Testis (tissue), 5 donors: ENCODE measurements around the gene MEP1A. TPM values are rescaled to one million over a fixed set of nuclear protein-coding genes. Genes with fewer than 3 reads are reported as not detected.
"Not testable (repeated sequence)": the region's sequence is repeated elsewhere in the genome, so short reads cannot be mapped to it uniquely, and the experiment has no call there.

Experiments
- DNase-seq: peaks from one replicate; pipeline ENCODE4 v3.0.0-alpha.2; 2019
- H3K27ac ChIP-seq, 2 donors: fragments of 200-600 bp; sonication (generic); one replicate each; pipeline ENCODE4 v1.5.1; 2019
- H3K27me3 ChIP-seq: fragments of 200-600 bp; sonication (generic); one replicate; pipeline ENCODE4 v1.5.1; 2019
- H3K36me3 ChIP-seq: fragments of 200-600 bp; sonication (generic); one replicate; pipeline ENCODE4 v1.5.1; 2017; ENCODE audit warnings: low read depth; ENCODE audit errors: missing control alignments
- H3K4me1 ChIP-seq: fragments of 200-600 bp; sonication (generic); one replicate; pipeline ENCODE4 v1.5.1; 2019
- H3K4me3 ChIP-seq, 2 donors: fragments of 200-600 bp; sonication (generic); one replicate each; pipeline ENCODE4 v1.5.1; 2017 to 2019
- H3K9me3 ChIP-seq: fragments of 200-600 bp; sonication (generic); one replicate; pipeline ENCODE4 v1.5.1; 2017
- POLR2A ChIP-seq: fragments of 450-650 bp; IDR thresholded peaks from one replicate; pipeline ENCODE4 v1.6.1; 2017; ENCODE audit warnings: antibody characterized with exemption, mild to moderate bottlenecking, moderate library complexity
- WGBS, 2 donors: methylation state at CpG; one replicate each; pipeline ENCODE4 v1.1.5; 2018; 5-methylcytosine and 5-hydroxymethylcytosine counted together
- intact Hi-C: fragments of 100-400 bp; cut with DNase I; formaldehyde crosslinking; loops from one replicate; pipeline ENCODE4 v1.15.1; 2023; ENCODE audit warnings: low total_unique reads
- long read RNA-seq, 2 donors: transcript quantifications; one replicate each; lab custom pipeline, GENCODE V29; 2026
- polyA plus RNA-seq: library from polyadenylated mRNA; stranded (reverse); fragments of 350-450 nt; fragmentation: Illumina TruSeq; extraction: RNeasy Lipid Tissue Mini Kit (QIAGEN cat#74804); gene quantifications from one replicate; pipeline ENCODE4 v1.2.3, GENCODE V29; 2014; ENCODE audit warnings: low read depth, low replicate concordance; ENCODE audit not compliant: insufficient read depth
- total RNA-seq, 2 donors: library from RNA; depleted of rRNA; stranded (reverse); fragments of >200 nt; gene quantifications; one replicate each; pipeline ENCODE4 v1.2.3, GENCODE V29; 2016
- TF ChIP-seq, protein P1 (sequence below), 3 experiments: fragments of 450-650 bp in 2 of 3; fragments of 200-600 bp in 1 of 3; sonication (generic) in 1 of 3; IDR thresholded peaks; one replicate each; pipeline ENCODE4 v1.5.1; 2016 to 2019; ENCODE audit warnings: antibody characterized with exemption in 3 of 3, mild to moderate bottlenecking in 2 of 3, moderate library complexity in 1 of 3

MEP1A gene, protein sequence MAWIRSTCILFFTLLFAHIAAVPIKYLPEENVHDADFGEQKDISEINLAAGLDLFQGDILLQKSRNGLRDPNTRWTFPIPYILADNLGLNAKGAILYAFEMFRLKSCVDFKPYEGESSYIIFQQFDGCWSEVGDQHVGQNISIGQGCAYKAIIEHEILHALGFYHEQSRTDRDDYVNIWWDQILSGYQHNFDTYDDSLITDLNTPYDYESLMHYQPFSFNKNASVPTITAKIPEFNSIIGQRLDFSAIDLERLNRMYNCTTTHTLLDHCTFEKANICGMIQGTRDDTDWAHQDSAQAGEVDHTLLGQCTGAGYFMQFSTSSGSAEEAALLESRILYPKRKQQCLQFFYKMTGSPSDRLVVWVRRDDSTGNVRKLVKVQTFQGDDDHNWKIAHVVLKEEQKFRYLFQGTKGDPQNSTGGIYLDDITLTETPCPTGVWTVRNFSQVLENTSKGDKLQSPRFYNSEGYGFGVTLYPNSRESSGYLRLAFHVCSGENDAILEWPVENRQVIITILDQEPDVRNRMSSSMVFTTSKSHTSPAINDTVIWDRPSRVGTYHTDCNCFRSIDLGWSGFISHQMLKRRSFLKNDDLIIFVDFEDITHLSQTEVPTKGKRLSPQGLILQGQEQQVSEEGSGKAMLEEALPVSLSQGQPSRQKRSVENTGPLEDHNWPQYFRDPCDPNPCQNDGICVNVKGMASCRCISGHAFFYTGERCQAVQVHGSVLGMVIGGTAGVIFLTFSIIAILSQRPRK
- total RNA-seq, result under 1 TPM; 0.63 to 0.93 TPM
- 1.4 TPM for polyA plus RNA-seq
- long read RNA-seq, donor 1, result 0 reads
- long read RNA-seq, donor 2, result 0 reads

DNA sequence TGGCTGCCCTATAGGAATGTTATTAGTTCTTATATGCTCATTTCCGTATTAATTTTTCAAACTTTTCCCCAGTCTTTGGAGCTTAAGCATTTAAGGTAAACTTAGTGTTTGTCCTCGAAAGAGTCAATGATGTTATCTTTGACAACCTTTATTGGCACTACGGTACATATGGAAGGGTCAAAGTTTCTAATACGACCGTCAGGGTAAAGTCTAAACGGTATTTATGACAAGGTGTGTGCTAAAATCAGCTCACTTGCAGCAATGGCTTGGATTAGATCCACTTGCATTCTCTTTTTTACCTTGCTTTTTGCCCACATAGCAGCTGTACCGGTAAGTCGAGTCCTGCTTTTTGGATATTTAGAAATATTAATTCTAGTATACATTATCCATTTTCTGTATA lies at the start of gene MEP1A:
MEP1A (plus strand) TSS at position 252 of the 400 bp plus-strand sequence; CDS start at position 262, 10 bp downstream.
- no peaks in the 10 kb centered on the region for H3K9me3 ChIP-seq

DNA sequence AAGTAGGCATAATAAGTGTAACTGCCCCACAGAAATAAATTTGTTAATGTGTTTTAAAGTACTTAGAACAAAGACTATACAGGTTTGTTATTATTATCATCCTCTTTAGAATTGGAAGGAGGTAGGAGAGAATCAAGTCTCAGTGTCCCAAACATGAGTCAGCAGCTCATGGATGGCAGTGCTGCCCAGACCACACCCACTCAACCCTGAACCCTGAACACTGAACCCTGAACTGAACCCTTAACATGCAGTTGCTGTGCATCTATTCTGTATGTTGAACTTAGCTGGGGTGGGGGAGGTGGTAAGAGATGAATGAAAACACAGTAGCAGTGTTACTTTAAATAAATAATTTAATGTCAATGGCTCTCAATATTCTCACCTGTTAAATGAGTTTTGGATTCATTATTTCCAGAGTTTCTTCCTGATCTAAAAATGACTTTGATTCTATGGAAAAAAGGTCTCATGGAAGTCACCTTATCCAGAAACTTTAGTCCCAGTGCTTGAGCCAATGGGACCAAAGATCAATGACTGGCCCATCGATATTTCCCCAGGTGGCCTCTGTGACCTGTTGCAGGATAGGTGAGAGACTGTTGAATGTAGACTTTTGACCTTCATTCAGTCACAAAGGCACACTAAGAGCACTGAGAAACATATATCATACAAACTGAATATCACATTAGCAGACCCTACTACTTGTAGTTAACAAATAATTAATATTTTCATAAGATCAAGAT lies 49.6 kb upstream of the MEP1A start:
- Histone ChIP-seq H3K4me3 (no peak overlapping the region), H3K27ac (no peak overlapping the region), H3K27me3 (no peaks in the 10 kb centered on the region), H3K36me3 (no peaks in the 10 kb centered on the region), H3K4me1 (no peaks in the 10 kb centered on the region), H3K9me3 (no peaks in the 10 kb centered on the region)
- intact Hi-C loops, result no loop called here
- 90 to 92% methylated on average over 1 of the region's 1 CpG for WGBS, 2 donors
- DNase-seq, result no peak
- TF ChIP-seq POLR2A, result no peak
- TF ChIP-seq, protein P1, sequence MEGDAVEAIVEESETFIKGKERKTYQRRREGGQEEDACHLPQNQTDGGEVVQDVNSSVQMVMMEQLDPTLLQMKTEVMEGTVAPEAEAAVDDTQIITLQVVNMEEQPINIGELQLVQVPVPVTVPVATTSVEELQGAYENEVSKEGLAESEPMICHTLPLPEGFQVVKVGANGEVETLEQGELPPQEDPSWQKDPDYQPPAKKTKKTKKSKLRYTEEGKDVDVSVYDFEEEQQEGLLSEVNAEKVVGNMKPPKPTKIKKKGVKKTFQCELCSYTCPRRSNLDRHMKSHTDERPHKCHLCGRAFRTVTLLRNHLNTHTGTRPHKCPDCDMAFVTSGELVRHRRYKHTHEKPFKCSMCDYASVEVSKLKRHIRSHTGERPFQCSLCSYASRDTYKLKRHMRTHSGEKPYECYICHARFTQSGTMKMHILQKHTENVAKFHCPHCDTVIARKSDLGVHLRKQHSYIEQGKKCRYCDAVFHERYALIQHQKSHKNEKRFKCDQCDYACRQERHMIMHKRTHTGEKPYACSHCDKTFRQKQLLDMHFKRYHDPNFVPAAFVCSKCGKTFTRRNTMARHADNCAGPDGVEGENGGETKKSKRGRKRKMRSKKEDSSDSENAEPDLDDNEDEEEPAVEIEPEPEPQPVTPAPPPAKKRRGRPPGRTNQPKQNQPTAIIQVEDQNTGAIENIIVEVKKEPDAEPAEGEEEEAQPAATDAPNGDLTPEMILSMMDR (IDR thresholded peaks at IDR 0.05), result no peak

More for the DNA sequence above, at the start of gene MEP1A:
- H3K36me3 ChIP-seq, result no peaks in the 10 kb centered on the region
- H3K27me3 ChIP-seq, result no peaks in the 10 kb centered on the region
- H3K4me3 ChIP-seq, result no peak within 1 kb of the TSS
- no peak within 1 kb of the TSS for H3K27ac ChIP-seq
- TF ChIP-seq, protein P1 (IDR thresholded peaks at IDR 0.05), result no peak
- no peak for TF ChIP-seq POLR2A
- intact Hi-C loops, result no loop called here
- H3K4me1 ChIP-seq, result no peaks in the 10 kb centered on the region
- WGBS, 2 donors, result 93 to 95% methylated on average over 8 of the region's 8 CpGs
- no peak for DNase-seq

DNA sequence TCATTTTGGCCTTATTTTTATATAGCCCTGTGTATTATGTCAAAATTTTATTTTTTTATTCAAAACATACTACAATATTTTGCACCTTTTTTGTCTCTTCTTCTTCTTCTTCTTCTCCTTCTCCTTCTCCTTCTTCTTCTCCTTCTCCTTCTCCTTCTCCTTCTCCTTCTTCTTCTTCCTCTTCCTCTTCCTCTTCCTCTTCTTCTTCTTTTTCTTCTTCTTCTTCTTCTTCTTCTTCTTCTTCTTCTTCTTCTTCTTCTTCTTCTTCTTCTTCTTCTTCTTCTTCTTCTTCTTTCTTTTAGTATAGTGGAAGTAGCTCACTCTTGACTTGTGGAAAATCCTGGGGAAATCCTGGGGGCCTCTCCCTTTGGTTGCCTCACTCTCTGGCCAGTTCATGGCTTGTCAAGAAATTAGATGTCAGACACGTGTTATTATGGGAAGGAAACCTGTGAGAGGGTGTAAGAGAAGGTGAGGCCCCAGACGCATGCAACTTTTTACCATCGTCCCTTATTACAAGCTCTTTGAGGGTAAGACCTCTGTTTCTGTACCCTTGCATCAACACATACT lies 48.9 kb upstream of the MEP1A start:
- H3K4me3 ChIP-seq, H3K4me1 ChIP-seq, DNase-seq, H3K36me3 ChIP-seq, H3K9me3 ChIP-seq, H3K27me3 ChIP-seq, H3K27ac ChIP-seq, intact Hi-C loops: not testable (repeated sequence)
- 90 to 92% methylated on average over 3 of the region's 3 CpGs for WGBS, 2 donors

DNA sequence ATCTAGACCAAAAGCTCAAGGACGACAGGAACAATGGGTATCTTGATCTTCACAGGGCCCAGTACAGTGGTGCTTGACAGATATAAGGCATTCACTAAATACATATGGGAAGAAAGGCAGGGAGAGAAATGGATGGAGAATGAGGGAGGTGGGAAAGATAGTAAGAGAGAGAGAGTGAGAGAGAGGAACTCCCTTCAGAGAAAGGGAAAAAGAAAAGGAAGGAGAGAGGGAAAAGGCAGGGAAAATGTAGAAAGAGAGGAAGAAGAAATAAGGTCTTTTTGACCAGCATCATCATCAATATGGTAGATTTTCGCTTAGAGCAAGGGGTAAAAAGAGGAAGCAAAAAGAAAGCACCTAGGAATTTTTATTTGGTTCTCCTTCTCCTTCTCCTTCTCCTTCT lies 47.2 kb upstream of the MEP1A start:
- no peak overlapping the region for H3K27ac ChIP-seq
- WGBS, 2 donors, result 74 to 82% methylated on average over 2 of the region's 2 CpGs
- H3K4me1 ChIP-seq, result no peaks in the 10 kb centered on the region
- H3K4me3 ChIP-seq, result no peak overlapping the region
- no peaks in the 10 kb centered on the region for H3K9me3 ChIP-seq
- intact Hi-C loops, result no loop called here
- H3K36me3 ChIP-seq, result no peaks in the 10 kb centered on the region
- TF ChIP-seq, protein P1 (IDR thresholded peaks at IDR 0.05), result no peak
- no peak for TF ChIP-seq POLR2A
- DNase-seq, result no peak
- no peaks in the 10 kb centered on the region for H3K27me3 ChIP-seq
